Spleen (tissue), 7 donors: ENCODE measurements around the gene MEGF6.

ENCODE experiments used
- CTCF ChIP-seq, 11 experiments: fragments of 200-600 bp in 7 of 11; fragments of 450-650 bp in 4 of 11; sonication (generic) in 4 of 11; IDR thresholded peaks in 8 of 11; conservative IDR thresholded peaks in 3 of 11; 1 replicate in 7 of 11; 2 replicates in 4 of 11; pipeline versions ENCODE4 v1.4.0 to v1.8.0; 2016 to 2021; ENCODE audit warnings: antibody characterized with exemption in 11 of 11, inconsistent platforms in 4 of 11, mild to moderate bottlenecking in 1 of 11
- POLR2AphosphoS5 ChIP-seq, 3 donors: sonication (generic); formaldehyde crosslinking; IDR thresholded peaks; one replicate each; pipeline ENCODE4 v1.5.1; 2017; ENCODE audit warnings: antibody characterized with exemption in 3 of 3
- donor health status: DM: no; HTN: no; CAD: no; lungs with moderate emphysema.
- donor health status: DM: no; HTN: no; CAD: no.
- donor health status: DM: no; HTN: no; CAD: no.

DNA sequence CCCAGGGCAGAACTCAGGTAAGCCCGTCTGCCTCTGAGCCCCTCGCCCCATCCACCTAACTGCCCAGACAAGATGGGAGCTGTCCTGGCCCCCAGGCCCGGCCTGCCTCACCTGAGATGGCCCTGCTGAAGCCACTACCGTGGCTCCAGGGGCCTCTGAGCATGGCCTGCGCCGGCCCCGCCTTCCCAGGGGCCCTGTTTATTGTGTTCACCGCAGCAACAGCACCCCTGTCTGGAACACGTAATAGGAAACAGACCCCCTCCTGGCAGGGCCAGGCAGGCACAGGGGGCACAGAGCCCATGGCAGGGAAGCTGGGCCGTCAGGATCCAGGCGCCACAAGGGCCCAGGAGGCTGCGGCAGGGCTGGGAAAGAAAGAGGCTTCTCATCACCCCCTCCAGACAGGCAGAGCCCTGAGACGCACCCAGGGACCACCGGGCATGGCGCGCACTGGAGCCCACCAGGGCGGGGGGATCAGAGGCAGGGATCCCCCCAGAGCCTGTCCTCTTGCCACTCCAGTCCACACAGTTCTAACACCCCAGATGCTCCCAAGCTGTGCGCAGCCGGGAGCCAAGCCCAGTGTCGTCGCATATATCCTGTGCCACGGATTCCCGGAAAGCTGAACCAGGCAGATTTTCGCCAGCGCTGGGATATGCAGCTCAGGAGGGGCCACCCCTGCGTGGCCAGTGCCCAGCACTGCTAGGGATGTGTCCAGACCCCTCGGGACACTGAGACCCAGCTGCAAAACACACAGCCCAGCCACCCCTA, 94.2 kb downstream of the MEGF6 start:
- TF ChIP-seq CTCF (IDR thresholded peaks at IDR 0.05 in 8 of 11, conservative IDR thresholded peaks at IDR 0.05 in 3 of 11) = no peak
- TF ChIP-seq POLR2AphosphoS5 (IDR thresholded peaks at IDR 0.05) = no peak
